Muscle of back (tissue), 11 donors: Measurements from ENCODE around the gene TSPAN5. TPM values are rescaled to one million over a fixed set of nuclear protein-coding genes. Genes with fewer than 3 reads are reported as not detected.
"Not testable (repeated sequence)": the region's sequence is repeated elsewhere in the genome, so short reads cannot be mapped to it uniquely, and the experiment has no call there.

Experiments
- DNase-seq, 3 donors: peaks; one replicate each; pipeline versions ENCODE4 v3.0.0 to v3.0.0-alpha.2; 2013
- polyA plus RNA-seq, 10 donors: library from polyadenylated mRNA; unstranded; fragments of 120-200 nt; gene quantifications; one replicate each; pipeline ENCODE4 v1.2.1, GENCODE V29; 2013; ENCODE audit not compliant: insufficient read length in 10 of 10

The TSPAN5 gene
- polyA plus RNA-seq, 10 donors: 14.4 to 24.9 (median 15.9) TPM

- no peak for DNase-seq
These were observed 191.4 kb downstream of the TSPAN5 start for GRCh38 chr4:98466868-98467599.

DNA sequence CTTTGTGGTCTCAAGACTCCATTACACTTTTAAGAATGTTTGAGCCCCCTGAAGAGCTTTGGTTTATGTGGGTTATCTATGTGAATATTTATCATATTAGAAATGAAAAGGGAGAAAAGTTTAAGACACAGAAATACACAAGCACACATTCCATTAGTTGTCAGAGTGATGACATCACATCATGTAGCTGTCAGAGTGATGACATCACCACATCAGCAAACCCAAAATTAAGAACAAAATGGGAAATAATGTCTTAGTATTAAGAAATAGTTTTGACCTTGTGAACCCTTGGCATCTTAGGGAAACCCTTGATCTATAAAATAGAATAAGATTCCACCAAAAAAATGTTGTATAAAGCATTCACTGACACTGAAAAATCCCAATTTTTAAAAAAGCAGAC is 195.9 kb downstream of the TSPAN5 start:
- DNase-seq: no peak

DNA sequence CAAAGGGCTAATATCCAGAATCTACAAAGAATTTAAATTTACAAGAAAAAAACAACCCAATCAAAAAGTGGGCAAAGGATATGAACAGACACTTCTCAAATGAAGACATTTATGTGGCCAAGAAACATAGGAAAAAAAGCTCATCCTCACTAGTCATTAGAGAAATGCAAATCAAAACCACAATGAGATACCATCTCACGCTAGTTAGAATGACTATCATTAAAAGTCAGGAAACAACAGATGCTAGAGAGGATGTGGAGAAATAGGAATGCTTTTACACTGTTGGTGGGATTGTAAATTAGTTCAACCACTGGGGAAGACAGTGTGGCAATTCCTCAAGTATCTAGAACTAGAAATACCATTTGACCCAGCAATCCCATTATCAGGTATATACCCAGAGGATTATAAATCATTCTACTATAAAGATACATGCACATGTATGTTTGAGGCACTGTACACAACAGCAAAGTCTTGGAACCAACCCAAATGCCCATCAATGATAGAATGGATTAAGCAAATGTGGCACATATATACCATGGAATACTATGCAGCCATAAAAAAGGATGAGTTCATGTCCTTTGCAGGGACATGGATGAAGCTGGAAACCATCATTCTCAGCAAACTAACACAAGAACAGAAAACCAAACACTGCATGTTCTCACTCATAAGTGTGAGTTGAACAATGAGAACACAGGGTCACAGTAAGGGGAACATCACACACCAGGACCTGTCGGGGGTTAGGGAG is 197.1 kb downstream of the TSPAN5 start:
- DNase-seq: not testable (repeated sequence)

- not testable (repeated sequence) for DNase-seq
These were observed 201.0 kb downstream of the TSPAN5 start for GRCh38 chr4:98457422-98457821.

- no peak for DNase-seq
These were observed 206.3 kb downstream of the TSPAN5 start for GRCh38 chr4:98452091-98452490.

DNA sequence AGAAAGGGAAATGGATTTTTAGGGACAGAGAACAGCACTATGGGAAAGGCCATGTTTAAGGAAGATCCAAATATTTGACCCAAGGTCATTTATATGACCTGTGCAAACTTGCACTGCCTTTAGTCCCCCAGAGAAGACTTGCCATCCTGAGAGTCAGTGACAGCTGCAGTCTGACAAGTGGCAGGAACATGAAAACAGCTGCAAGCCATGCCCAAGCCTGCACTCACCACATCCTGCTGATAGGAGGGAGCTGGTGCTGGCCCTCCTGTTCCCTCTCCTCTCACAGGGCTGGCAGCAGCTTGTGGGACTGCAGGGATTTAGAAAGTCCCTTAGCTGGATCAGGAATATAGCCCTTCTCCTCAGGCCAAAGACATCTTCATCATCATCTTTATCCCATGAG is 209.5 kb downstream of the TSPAN5 start:
- DNase-seq: peak; percentile 40 to 61 (median 59)

- DNase-seq: no peak
These were observed 210.8 kb downstream of the TSPAN5 start for GRCh38 chr4:98447648-98448047.

- DNase-seq: no peak
These were observed 211.7 kb downstream of the TSPAN5 start for GRCh38 chr4:98446499-98447375.

DNA sequence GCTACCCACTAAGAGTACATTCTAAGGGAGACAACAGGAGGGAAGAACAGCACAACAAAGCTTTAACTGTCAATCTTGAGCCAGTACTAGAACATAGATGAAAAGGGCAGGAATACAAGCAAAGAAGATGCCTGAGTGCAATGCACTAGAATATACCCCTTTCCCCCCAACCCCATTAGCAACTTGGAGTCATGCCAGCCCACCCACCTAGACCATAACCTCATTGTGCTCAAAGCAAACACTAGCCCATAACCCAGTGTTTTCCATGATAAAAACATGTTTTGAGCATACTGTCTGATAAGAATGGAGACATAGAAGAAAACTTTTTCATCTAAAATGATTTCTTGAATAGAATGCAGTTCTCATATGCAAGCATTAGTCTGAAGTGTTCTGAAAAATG is 214.0 kb downstream of the TSPAN5 start:
- no peak for DNase-seq

DNA sequence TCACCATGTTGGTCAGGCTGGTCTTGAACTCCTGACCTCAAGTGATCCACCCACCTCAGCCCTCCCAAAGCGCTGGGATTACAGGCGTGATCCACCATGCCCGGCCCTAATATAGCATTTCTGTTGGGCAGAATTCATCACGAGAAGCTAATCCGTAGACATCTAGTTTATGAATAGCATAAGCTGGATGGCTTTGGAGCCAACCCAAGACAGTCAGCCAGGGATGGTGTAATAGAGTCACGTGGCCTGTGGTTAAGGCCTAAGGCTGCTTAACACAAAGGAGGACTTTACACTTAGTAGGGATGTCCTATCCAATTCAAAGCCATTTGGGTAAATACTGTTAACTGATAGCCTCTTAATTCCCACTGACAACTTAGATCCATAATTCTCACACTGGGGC is 223.6 kb downstream of the TSPAN5 start:
- DNase-seq: no peak

- no peak for DNase-seq
These were observed 224.7 kb downstream of the TSPAN5 start for GRCh38 chr4:98433691-98434090.

DNA sequence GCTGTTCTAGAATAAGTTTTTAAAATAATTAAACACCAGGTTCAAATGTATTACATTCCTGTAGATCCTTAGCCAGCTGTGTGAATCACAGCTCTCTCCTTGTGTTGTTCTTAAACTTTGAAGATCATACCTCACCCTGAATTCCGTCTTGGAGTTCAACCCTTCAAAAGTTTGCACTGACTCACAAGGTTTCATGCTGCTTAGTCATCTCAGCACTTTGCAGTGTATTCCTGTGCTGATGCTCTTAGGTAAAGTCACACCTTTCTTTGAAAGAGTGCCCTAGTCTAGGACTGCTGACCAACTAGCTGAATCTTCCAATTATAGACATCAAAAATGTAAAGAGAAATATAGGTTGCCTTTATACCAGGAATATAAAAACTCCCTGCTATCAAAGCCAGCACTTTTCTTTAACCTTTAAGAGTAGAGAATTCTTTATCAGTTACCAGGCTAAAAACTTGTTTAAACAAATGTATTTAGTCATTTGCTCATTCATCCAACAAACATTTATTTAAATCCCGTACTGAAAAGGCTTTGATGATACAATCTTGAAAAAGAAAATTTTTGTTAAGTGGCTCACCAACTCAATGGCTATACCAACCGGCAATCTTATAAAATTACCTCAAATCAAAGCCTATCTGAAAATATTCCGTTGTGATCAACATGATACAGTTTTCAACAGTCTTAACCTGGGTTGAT is 227.6 kb downstream of the TSPAN5 start:
- peak in 1 of 3 donors; percentile 52 for DNase-seq

DNA sequence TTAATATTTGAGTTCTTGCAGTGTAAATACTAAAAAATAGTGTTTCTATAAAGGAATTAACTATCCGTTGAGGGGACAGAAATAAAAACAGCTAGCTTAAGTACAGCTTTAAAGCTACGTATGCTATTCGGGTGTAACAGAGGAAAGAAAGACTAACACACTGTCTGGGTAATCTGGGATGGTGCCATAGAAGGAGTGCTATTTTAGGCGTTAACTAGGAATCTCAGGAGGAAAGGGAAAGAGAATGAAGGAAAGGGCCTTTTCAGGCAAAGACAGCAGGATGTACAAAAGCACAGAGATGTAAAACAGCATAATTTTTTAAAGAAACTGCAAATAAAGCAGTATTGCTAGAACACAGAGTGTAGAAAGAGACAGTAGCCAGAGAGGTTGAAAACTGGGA is 235.4 kb downstream of the TSPAN5 start:
- DNase-seq: peak in 2 of 3 donors; percentile 3 to 28

DNA sequence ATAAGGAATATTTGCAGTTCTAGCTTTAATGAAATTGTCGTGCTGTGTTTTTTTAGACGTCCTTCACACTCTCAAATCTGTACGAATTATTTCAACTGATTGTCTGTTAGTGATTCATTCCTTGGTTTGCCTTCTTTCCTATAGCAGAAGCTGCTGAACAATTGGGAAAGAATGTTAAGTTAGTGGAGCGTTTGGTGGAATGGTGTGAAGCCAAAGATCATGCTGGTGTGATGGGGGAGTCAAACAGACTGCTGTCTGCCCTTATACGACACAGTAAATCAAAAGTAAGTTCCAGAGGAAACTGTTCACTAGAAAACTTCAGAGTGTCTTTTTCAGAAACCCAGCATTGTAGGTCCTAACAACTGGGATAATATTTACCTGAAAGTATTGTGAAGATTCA is 237.3 kb downstream of the TSPAN5 start:
- peak in 1 of 3 donors; percentile 53 for DNase-seq
